ENCODE results near the gene GOLGA7B.
"Not testable (repeated sequence)": the region's sequence is repeated elsewhere in the genome, so short reads cannot be mapped to it uniquely, and the experiment has no call there.

Gene GOLGA7B

GRCh38 chr10:97836446-97836845 is 13.2 kb upstream of the GOLGA7B start:
- DNase-seq = no peak

GRCh38 chr10:97838091-97838490 is 11.6 kb upstream of the GOLGA7B start:
- DNase-seq = no peak

- DNase-seq = not testable (repeated sequence)
Measured at GRCh38 chr10:97841166-97841565, 8.5 kb upstream of the GOLGA7B start.

GRCh38 chr10:97842114-97842513 is 7.5 kb upstream of the GOLGA7B start:
- DNase-seq = not testable (repeated sequence)

- DNase-seq = no peak
Measured at GRCh38 chr10:97842656-97843280, 6.9 kb upstream of the GOLGA7B start.

- no peak for DNase-seq
Measured at GRCh38 chr10:97843281-97843671, 6.4 kb upstream of the GOLGA7B start.

GRCh38 chr10:97843972-97844371 is 5.7 kb upstream of the GOLGA7B start:
- DNase-seq = not testable (repeated sequence)

- no peak for DNase-seq
Measured at GRCh38 chr10:97844678-97845077, 5.0 kb upstream of the GOLGA7B start.

GRCh38 chr10:97849103-97849686 is 448 bp upstream of the GOLGA7B start:
- no peak for DNase-seq

GRCh38 chr10:97850446-97850845 is 803 bp downstream of the GOLGA7B start:
- no peak for DNase-seq

- DNase-seq = no peak
Measured at GRCh38 chr10:97851341-97852001, 1.8 kb downstream of the GOLGA7B start.

- no peak for DNase-seq
Measured at GRCh38 chr10:97852277-97852676, 2.6 kb downstream of the GOLGA7B start.

- DNase-seq = no peak
Measured at GRCh38 chr10:97852840-97853405, 3.3 kb downstream of the GOLGA7B start.

- DNase-seq = no peak
Measured at GRCh38 chr10:97854743-97855142, 5.1 kb downstream of the GOLGA7B start.

GRCh38 chr10:97858001-97858439 is 8.4 kb downstream of the GOLGA7B start:
- no peak for DNase-seq

GRCh38 chr10:97861097-97861750 is 11.6 kb downstream of the GOLGA7B start:
- DNase-seq = no peak

GRCh38 chr10:97861924-97862323 is 12.3 kb downstream of the GOLGA7B start:
- no peak for DNase-seq

- DNase-seq = no peak
Measured at GRCh38 chr10:97863808-97864207, 14.2 kb downstream of the GOLGA7B start.

- no peak for DNase-seq
Measured at GRCh38 chr10:97865488-97865887, 15.8 kb downstream of the GOLGA7B start.

GRCh38 chr10:97866524-97867219 is 17.0 kb downstream of the GOLGA7B start:
- DNase-seq = no peak

- no peak for DNase-seq
Measured at GRCh38 chr10:97867220-97867800, 17.7 kb downstream of the GOLGA7B start.

GRCh38 chr10:97868134-97868685 is 18.6 kb downstream of the GOLGA7B start:
- DNase-seq = no peak

Measured in activated gamma-delta T cell treated with Interleukin-2 at 50 U/mL for 16 hours (primary cell).